ENCODE data around the gene B3GAT1. TPM values are rescaled to one million over a fixed set of nuclear protein-coding genes. Genes with fewer than 3 reads are reported as not detected.

Gene B3GAT1
- total and polyA plus RNA-seq, 9 donors: 0.11 to 1.4 (median 0.23) TPM

GRCh38 chr11:134440851-134441250 is 28.8 kb upstream of the B3GAT1 start:
- H3K4me3 ChIP-seq: no peak overlapping the region
- H3K27ac ChIP-seq: no peak overlapping the region
- H3K36me3 ChIP-seq: no peaks in the 10 kb centered on the region
- H3K27me3 ChIP-seq: no peaks in the 10 kb centered on the region
- 71 to 78% (median 76%) methylated on average over 4 of the region's 4 CpGs for WGBS, 3 donors
- H3K9me3 ChIP-seq: no peaks in the 10 kb centered on the region
- no peaks in the 10 kb centered on the region for H3K4me1 ChIP-seq (ENCODE audit: insufficient read depth)
- intact Hi-C loops (cut with DNase I): no loop called here
- DNase-seq: no peak
- TF ChIP-seq POLR2A (IDR thresholded peaks at IDR 0.05): no peak
- no peak for TF ChIP-seq EP300 (IDR thresholded peaks at IDR 0.05)
- no peak for TF ChIP-seq CTCF (IDR thresholded peaks at IDR 0.05)

GRCh38 chr11:134438542-134439537 is 26.8 kb upstream of the B3GAT1 start:
- H3K27me3 ChIP-seq: no peaks in the 10 kb centered on the region
- no peak for TF ChIP-seq EP300 (IDR thresholded peaks at IDR 0.05)
- no peak for TF ChIP-seq CTCF (IDR thresholded peaks at IDR 0.05)
- TF ChIP-seq POLR2A (IDR thresholded peaks at IDR 0.05): no peak
- intact Hi-C loops (cut with DNase I): no loop called here
- no peaks in the 10 kb centered on the region for H3K9me3 ChIP-seq
- H3K36me3 ChIP-seq: no peaks in the 10 kb centered on the region
- WGBS, 3 donors: 63 to 73% (median 71%) methylated on average over 21 of the region's 21 CpGs
- DNase-seq: no peak
- no peak overlapping the region for H3K4me3 ChIP-seq
- H3K27ac ChIP-seq: no peak overlapping the region
- no peaks in the 10 kb centered on the region for H3K4me1 ChIP-seq (ENCODE audit: insufficient read depth)

- WGBS, 3 donors: 64 to 81% (median 77%) methylated on average over 9 of the region's 9 CpGs
- H3K36me3 ChIP-seq: no peaks in the 10 kb centered on the region
- intact Hi-C loops (cut with DNase I): no loop called here
- no peaks in the 10 kb centered on the region for H3K9me3 ChIP-seq
- no peak overlapping the region for H3K27ac ChIP-seq
- no peak for DNase-seq
- no peak overlapping the region for H3K4me3 ChIP-seq
- no peaks in the 10 kb centered on the region for H3K4me1 ChIP-seq (ENCODE audit: insufficient read depth)
- no peaks in the 10 kb centered on the region for H3K27me3 ChIP-seq
- TF ChIP-seq EP300 (IDR thresholded peaks at IDR 0.05): no peak
- no peak for TF ChIP-seq CTCF (IDR thresholded peaks at IDR 0.05)
- TF ChIP-seq POLR2A (IDR thresholded peaks at IDR 0.05): no peak
These were observed 25.8 kb upstream of the B3GAT1 start for GRCh38 chr11:134437821-134438220.

GRCh38 chr11:134436781-134437180 is 24.7 kb upstream of the B3GAT1 start:
- no peak for DNase-seq
- 87 to 89% (median 88%) methylated on average over 10 of the region's 10 CpGs for WGBS, 3 donors
- H3K4me1 ChIP-seq (ENCODE audit: insufficient read depth): no peaks in the 10 kb centered on the region
- H3K27ac ChIP-seq: no peak overlapping the region
- H3K4me3 ChIP-seq: no peak overlapping the region
- no peaks in the 10 kb centered on the region for H3K36me3 ChIP-seq
- intact Hi-C loops (cut with DNase I): no loop called here
- H3K27me3 ChIP-seq: no peaks in the 10 kb centered on the region
- TF ChIP-seq POLR2A (IDR thresholded peaks at IDR 0.05) (no peak), EP300 (IDR thresholded peaks at IDR 0.05) (no peak), CTCF (IDR thresholded peaks at IDR 0.05) (no peak)
- no peaks in the 10 kb centered on the region for H3K9me3 ChIP-seq
